Vagina (tissue), 2 donors: ENCODE data around the gene FBXO38.

Experiments
- POLR2A ChIP-seq, 2 donors: fragments of 450-650 bp; IDR thresholded peaks; one replicate each; pipeline ENCODE4 v1.6.1; 2017; ENCODE audit warnings: antibody characterized with exemption in 2 of 2, mild to moderate bottlenecking in 2 of 2, moderate library complexity in 2 of 2
- POLR2AphosphoS5 ChIP-seq, 2 donors: sonication (generic); formaldehyde crosslinking; IDR thresholded peaks; one replicate each; pipeline ENCODE4 v1.9.0; 2017; ENCODE audit warnings: antibody characterized with exemption in 2 of 2, mild to moderate bottlenecking in 2 of 2, low read depth in 1 of 2; ENCODE audit not compliant: insufficient read depth in 1 of 2
- TF ChIP-seq, protein P1 (sequence below), 3 experiments: fragments of 450-650 bp in 2 of 3; fragments of 200-600 bp in 1 of 3; sonication (generic) in 1 of 3; IDR thresholded peaks; one replicate each; pipeline ENCODE4 v1.5.1; 2017 to 2019; ENCODE audit warnings: antibody characterized with exemption in 3 of 3, mild to moderate bottlenecking in 2 of 3, moderate library complexity in 2 of 3

DNA sequence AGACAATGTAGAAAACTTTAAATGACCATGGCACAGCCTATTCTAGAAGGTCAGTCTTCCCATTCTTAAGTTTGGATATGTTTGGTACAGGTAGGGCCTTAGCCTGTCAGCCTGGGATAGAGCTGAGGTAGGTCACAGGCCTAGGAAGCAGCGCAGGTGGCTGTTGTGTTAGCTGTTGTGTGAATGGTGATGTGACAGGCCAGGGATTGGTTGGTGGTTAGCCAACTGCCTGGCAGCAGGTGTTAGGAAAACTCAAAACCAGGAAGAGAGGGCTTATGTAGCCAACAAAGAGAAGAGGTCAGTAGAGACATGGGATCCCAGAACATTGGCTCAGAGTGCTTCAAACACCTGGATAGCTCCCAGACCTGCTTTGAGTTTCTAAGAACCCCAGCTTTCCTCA, 84.2 kb downstream of the FBXO38 start:
- TF ChIP-seq, protein P1, sequence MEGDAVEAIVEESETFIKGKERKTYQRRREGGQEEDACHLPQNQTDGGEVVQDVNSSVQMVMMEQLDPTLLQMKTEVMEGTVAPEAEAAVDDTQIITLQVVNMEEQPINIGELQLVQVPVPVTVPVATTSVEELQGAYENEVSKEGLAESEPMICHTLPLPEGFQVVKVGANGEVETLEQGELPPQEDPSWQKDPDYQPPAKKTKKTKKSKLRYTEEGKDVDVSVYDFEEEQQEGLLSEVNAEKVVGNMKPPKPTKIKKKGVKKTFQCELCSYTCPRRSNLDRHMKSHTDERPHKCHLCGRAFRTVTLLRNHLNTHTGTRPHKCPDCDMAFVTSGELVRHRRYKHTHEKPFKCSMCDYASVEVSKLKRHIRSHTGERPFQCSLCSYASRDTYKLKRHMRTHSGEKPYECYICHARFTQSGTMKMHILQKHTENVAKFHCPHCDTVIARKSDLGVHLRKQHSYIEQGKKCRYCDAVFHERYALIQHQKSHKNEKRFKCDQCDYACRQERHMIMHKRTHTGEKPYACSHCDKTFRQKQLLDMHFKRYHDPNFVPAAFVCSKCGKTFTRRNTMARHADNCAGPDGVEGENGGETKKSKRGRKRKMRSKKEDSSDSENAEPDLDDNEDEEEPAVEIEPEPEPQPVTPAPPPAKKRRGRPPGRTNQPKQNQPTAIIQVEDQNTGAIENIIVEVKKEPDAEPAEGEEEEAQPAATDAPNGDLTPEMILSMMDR (IDR thresholded peaks at IDR 0.05), result no peak
- no peak for TF ChIP-seq POLR2A (IDR thresholded peaks at IDR 0.05)
- no peak for TF ChIP-seq POLR2AphosphoS5 (IDR thresholded peaks at IDR 0.05; ENCODE audit: insufficient read depth in 1 of 2, low read depth in 1 of 2)
